Measurements from ENCODE around the gene BBS2. TPM values are rescaled to one million over a fixed set of nuclear protein-coding genes. Genes with fewer than 3 reads are reported as not detected.

BBS2 gene
- total RNA-seq, 2 donors from 2014 or later: 28.6 to 49.6 TPM

DNA sequence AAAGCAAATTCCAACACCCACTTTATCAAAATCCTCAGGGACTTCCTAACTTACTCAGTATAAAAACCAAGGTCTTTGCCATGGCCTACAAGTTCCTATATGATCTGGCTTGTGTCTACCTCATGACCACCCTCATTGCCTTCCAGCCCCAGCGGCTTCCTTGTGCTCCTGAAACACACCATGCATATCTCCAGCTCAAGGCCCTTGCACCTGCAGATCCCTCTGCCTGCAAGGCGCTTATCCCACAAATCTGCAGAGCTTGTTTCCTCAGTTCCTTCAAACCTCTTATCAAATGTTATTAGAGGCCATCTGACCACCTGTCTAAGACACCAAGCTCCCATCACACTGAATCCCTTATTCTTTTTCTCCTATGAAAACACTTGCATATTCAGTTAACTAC is 2.6 kb downstream of the BBS2 start:
- TF ChIP-seq, protein P1, sequence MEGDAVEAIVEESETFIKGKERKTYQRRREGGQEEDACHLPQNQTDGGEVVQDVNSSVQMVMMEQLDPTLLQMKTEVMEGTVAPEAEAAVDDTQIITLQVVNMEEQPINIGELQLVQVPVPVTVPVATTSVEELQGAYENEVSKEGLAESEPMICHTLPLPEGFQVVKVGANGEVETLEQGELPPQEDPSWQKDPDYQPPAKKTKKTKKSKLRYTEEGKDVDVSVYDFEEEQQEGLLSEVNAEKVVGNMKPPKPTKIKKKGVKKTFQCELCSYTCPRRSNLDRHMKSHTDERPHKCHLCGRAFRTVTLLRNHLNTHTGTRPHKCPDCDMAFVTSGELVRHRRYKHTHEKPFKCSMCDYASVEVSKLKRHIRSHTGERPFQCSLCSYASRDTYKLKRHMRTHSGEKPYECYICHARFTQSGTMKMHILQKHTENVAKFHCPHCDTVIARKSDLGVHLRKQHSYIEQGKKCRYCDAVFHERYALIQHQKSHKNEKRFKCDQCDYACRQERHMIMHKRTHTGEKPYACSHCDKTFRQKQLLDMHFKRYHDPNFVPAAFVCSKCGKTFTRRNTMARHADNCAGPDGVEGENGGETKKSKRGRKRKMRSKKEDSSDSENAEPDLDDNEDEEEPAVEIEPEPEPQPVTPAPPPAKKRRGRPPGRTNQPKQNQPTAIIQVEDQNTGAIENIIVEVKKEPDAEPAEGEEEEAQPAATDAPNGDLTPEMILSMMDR (IDR thresholded peaks at IDR 0.05): no peak
- Histone ChIP-seq H3K36me3 (no peaks in the 10 kb centered on the region), H3K27ac (peak overlapping the region in 1 of 2 donors; percentile 89), H3K9me3 (no peaks in the 10 kb centered on the region), H3K27me3 (no peaks in the 10 kb centered on the region), H3K4me3 (no peak overlapping the region), H3K4me1 (peaks cover 0 to 38% of the 10 kb centered on the region in 2 donors)
- DNase-seq (ENCODE audit: low spot score): no peak

DNA sequence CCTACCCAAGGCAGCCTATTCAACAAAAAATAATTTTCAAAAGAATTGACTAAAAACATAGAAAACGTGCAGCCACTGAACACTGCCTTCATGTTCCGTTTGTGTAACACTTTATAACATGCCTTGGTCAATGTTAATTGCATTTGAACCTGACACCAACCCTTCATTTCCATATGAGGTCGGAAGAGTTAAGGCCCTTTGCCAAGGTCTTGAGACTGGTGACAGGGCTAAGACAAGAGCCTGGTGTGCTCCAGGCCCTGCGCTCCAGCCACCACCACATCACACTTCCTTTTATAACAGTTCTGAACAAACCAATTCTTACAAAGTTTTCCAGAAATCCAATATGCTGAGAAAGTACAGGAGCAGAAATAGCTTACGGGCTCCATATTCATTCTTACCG is 4.2 kb downstream of the BBS2 start:
- no peak overlapping the region for H3K4me3 ChIP-seq
- H3K9me3 ChIP-seq: no peaks in the 10 kb centered on the region
- no peaks in the 10 kb centered on the region for H3K36me3 ChIP-seq
- DNase-seq (ENCODE audit: low spot score): no peak
- H3K4me1 ChIP-seq: peaks cover 0 to 38% of the 10 kb centered on the region in 2 donors
- H3K27ac ChIP-seq: peak overlapping the region in 1 of 2 donors; percentile 24
- no peaks in the 10 kb centered on the region for H3K27me3 ChIP-seq
- TF ChIP-seq, protein P1 (IDR thresholded peaks at IDR 0.05): no peak

DNA sequence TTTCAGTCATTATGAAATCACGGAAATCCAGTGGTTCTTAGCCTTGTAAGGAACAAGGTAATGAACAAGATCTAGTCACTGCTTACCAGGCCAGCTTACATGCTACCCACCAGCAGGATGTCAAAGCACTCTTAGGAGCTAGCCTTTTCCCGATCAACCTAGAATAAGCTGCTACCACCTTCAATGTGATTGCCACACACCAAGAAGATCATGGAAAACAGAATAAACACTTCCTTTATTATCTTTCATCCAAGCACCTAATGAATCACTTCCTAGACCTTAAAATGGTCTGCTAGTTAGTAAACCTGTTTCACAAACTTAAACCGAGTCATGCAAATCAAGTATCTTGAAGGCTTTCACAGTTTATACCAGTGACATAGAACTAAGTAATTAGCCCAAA is 5.0 kb downstream of the BBS2 start:
- TF ChIP-seq, protein P1 (IDR thresholded peaks at IDR 0.05): no peak
- no peak overlapping the region for H3K4me3 ChIP-seq
- no peaks in the 10 kb centered on the region for H3K27me3 ChIP-seq
- no peak overlapping the region for H3K27ac ChIP-seq
- H3K36me3 ChIP-seq: peaks cover 6% of the 10 kb centered on the region
- no peaks in the 10 kb centered on the region for H3K9me3 ChIP-seq
- peaks cover 0 to 32% of the 10 kb centered on the region in 2 donors for H3K4me1 ChIP-seq
- no peak for DNase-seq (ENCODE audit: low spot score)

DNA sequence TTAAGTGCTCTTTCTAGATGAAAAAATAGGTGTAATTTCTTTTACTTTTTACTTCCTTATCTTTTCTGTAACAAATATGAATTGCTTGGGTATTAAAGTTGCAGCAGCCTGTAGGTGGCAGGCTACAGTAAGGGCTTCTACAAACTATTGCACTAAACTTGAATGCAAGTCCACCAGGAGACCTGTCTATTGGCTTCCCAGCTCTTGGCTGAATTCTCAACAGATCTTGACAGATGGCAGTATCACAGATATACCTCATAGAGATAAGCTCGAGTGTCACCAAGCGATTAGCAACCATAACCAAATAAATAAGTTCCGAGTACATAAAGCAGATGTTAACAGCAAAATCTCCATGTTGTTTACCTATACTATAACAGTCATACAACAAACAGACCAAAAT is 5.9 kb downstream of the BBS2 start:
- no peaks in the 10 kb centered on the region for H3K9me3 ChIP-seq
- TF ChIP-seq, protein P1 (IDR thresholded peaks at IDR 0.05): peak; percentile 43 to 77
- peaks cover 0 to 28% of the 10 kb centered on the region in 2 donors for H3K4me1 ChIP-seq
- no peak overlapping the region for H3K27ac ChIP-seq
- no peak for DNase-seq (ENCODE audit: low spot score)
- no peaks in the 10 kb centered on the region for H3K27me3 ChIP-seq
- no peak overlapping the region for H3K4me3 ChIP-seq
- peaks cover 14% of the 10 kb centered on the region for H3K36me3 ChIP-seq

GRCh38 chr16:56513091-56513490 is 6.7 kb downstream of the BBS2 start:
- Histone ChIP-seq H3K9me3 (no peaks in the 10 kb centered on the region), H3K36me3 (peaks cover 23% of the 10 kb centered on the region), H3K27me3 (no peaks in the 10 kb centered on the region), H3K4me3 (no peak overlapping the region), H3K4me1 (peaks cover 0 to 22% of the 10 kb centered on the region in 2 donors), H3K27ac (no peak overlapping the region)
- DNase-seq (ENCODE audit: low spot score): no peak
- TF ChIP-seq, protein P1 (IDR thresholded peaks at IDR 0.05): no peak

- H3K27me3 ChIP-seq: no peaks in the 10 kb centered on the region
- peaks cover 31% of the 10 kb centered on the region for H3K36me3 ChIP-seq
- H3K9me3 ChIP-seq: no peaks in the 10 kb centered on the region
- no peak overlapping the region for H3K4me3 ChIP-seq
- H3K4me1 ChIP-seq: peaks cover 0 to 11% of the 10 kb centered on the region in 2 donors
- no peak overlapping the region for H3K27ac ChIP-seq
- DNase-seq (ENCODE audit: low spot score): no peak
- TF ChIP-seq, protein P1 (IDR thresholded peaks at IDR 0.05): no peak
These were observed 7.8 kb downstream of the BBS2 start for GRCh38 chr16:56512025-56512424.

Measured in right atrium auricular region (tissue), 2 donors.